ENCODE data around the gene PIK3AP1. TPM values are rescaled to one million over a fixed set of nuclear protein-coding genes. Genes with fewer than 3 reads are reported as not detected.

Gene PIK3AP1
- total and polyA plus RNA-seq, 2 of the 8 experiments (the other 6 are each of a cell fraction or from before 2014, with no cell fraction given) = 1.9 to 4.5 TPM

GRCh38 chr10:96584035-96584434 is 136.3 kb downstream of the PIK3AP1 start:
- no peak overlapping the region for H3K4me2 ChIP-seq (ENCODE audit: insufficient read depth in 1 of 2, low read depth in 2 of 2, low read length in 2 of 2)
- H3K23me2 ChIP-seq (ENCODE audit: low read depth, low read length) = peaks cover 4% of the 10 kb centered on the region
- H2AK5ac ChIP-seq (ENCODE audit: low read depth, low read length) = no peak overlapping the region
- DNase-seq (ENCODE audit: low read depth in 1 of 2, low spot score in 2 of 2) (no peak), FAIRE-seq (no peak)
- peaks cover 11 to 74% of the 10 kb centered on the region in 2 experiments for H3K79me2 ChIP-seq (ENCODE audit: control insufficient read depth in 1 of 2, insufficient read depth in 2 of 2, low read length in 2 of 2)
- H4K5ac ChIP-seq (ENCODE audit: insufficient read length, low read depth, low read length) = no peak overlapping the region
- 100% methylated on average over 1 of the region's 1 CpG; no CpG with 5 or more reads in 1 of the 2 experiments for WGBS, 2 experiments (ENCODE audit: extremely low coverage in 1 of 2, insufficient coverage in 1 of 2, insufficient read length in 1 of 2, insufficient replicate concordance in 2 of 2, low coverage in 1 of 2, low lambda C conversion rate in 2 of 2, missing lambda C conversion rate in 1 of 2)
- no peaks in the 10 kb centered on the region for H3K27me3 ChIP-seq (replicated peaks in 1 of 4; ENCODE audit: control insufficient read depth in 3 of 4, extremely low read depth in 1 of 4, insufficient read depth in 3 of 4, low read length in 3 of 4)
- no peak overlapping the region for H2BK5ac ChIP-seq (ENCODE audit: low read depth, low read length)
- ChIA-PET CTCF (ENCODE audit: partially characterized antibody) (interaction anchor here (0.8 to 1.1 kb wide), 3 partner anchors 14 to 72 kb away, joined by 3 to 4 read pairs (median 3); no protein-coding TSS in a partner anchor), POLR2A (ENCODE audit: partially characterized antibody) (interaction anchor here (2.0 kb wide), 1 partner anchor 12 kb away, joined by 6 read pairs; no protein-coding TSS in a partner anchor)
- no peak overlapping the region for H3K4me3 ChIP-seq (ENCODE audit: extremely low read depth in 1 of 4, insufficient read depth in 2 of 4, low read depth in 3 of 4, low read length in 4 of 4)
- no peak overlapping the region for H4K8ac ChIP-seq (ENCODE audit: extremely low read depth, insufficient read depth, low read length)
- no peak overlapping the region for H3K56ac ChIP-seq (replicated peaks; ENCODE audit: insufficient read length, low read depth, low read length)
- H3K9me3 ChIP-seq (ENCODE audit: insufficient read depth in 2 of 2, low read depth in 1 of 2, low read length in 1 of 2) = no peaks in the 10 kb centered on the region
- peaks cover 2 to 13% (median 5%) of the 10 kb centered on the region in 4 experiments; a peak in 4 of 7 replicates for H3K4me1 ChIP-seq (replicated peaks in 1 of 4; ENCODE audit: control insufficient read depth in 3 of 4, insufficient read depth in 4 of 4, low read length in 3 of 4)
- no peak overlapping the region for H3K14ac ChIP-seq (ENCODE audit: insufficient read length)
- H3K27ac ChIP-seq (ENCODE audit: low read depth, low read length) = no peak overlapping the region
- H3K4ac ChIP-seq (replicated peaks; ENCODE audit: insufficient read length, low read depth, low read length) = no peak overlapping the region
- no peak overlapping the region for H2AFZ ChIP-seq (ENCODE audit: low read length)
- no peaks in the 10 kb centered on the region for H3K36me3 ChIP-seq (ENCODE audit: control insufficient read depth in 2 of 4, insufficient read depth in 4 of 4, low read length in 3 of 4)
- no peak overlapping the region for H2BK15ac ChIP-seq (ENCODE audit: low read length)
- H3K23ac ChIP-seq (ENCODE audit: insufficient read length) = no peak overlapping the region
- no peak overlapping the region for H2BK12ac ChIP-seq (ENCODE audit: low read depth, low read length)
- H2BK20ac ChIP-seq (ENCODE audit: low read length) = no peak overlapping the region
- H3K9ac ChIP-seq (replicated peaks in 1 of 4; ENCODE audit: extremely low read depth in 1 of 4, low read depth in 3 of 4, low read length in 3 of 4) = no peak overlapping the region
- H2BK120ac ChIP-seq (replicated peaks; ENCODE audit: low read depth, low read length) = no peak overlapping the region
- H3K79me1 ChIP-seq (ENCODE audit: low read depth, low read length) = no peaks in the 10 kb centered on the region
- H4K91ac ChIP-seq (replicated peaks; ENCODE audit: insufficient read length, low read length) = no peak overlapping the region
- peaks cover 8 to 10% of the 10 kb centered on the region in 2 experiments for H4K20me1 ChIP-seq (replicated peaks in 1 of 2; ENCODE audit: control insufficient read depth in 1 of 2, insufficient read depth in 2 of 2, low read length in 2 of 2)
- no peak overlapping the region for H3K18ac ChIP-seq (ENCODE audit: extremely low read depth, low read length)
- TF ChIP-seq NRF1 (IDR thresholded peaks at IDR 0.05; ENCODE audit: low read depth, low read length) = no peak
- TF ChIP-seq SIX5 (IDR thresholded peaks at IDR 0.05; ENCODE audit: low read depth, low read length) = no peak
- TF ChIP-seq EGR1 (IDR thresholded peaks at IDR 0.05; ENCODE audit: borderline replicate concordance, low read depth, low read length) = no peak
- no peak for TF ChIP-seq POLR2A (IDR thresholded peaks at IDR 0.05; ENCODE audit: control extremely low read depth in 1 of 2, low read depth in 2 of 2, low read length in 2 of 2)
- no peak for TF ChIP-seq RFX5 (IDR thresholded peaks at IDR 0.05; ENCODE audit: borderline replicate concordance, low read depth, low read length)
- no peak for TF ChIP-seq POU5F1 (IDR thresholded peaks at IDR 0.05; ENCODE audit: low read depth, low read length)
- TF ChIP-seq ZNF274 (IDR thresholded peaks at IDR 0.05; ENCODE audit: borderline replicate concordance, extremely low read depth, low read length) = no peak
- TF ChIP-seq GTF2F1 (IDR thresholded peaks at IDR 0.05; ENCODE audit: borderline replicate concordance, low read depth, low read length) = no peak
- no peak for TF ChIP-seq CHD1 (IDR thresholded peaks at IDR 0.05; ENCODE audit: low read depth, low read length)
- no peak for TF ChIP-seq HDAC2 (IDR thresholded peaks at IDR 0.05; ENCODE audit: borderline replicate concordance in 1 of 2, low read depth in 2 of 2, low read length in 2 of 2)
- no peak for TF ChIP-seq SIN3A (conservative IDR thresholded peaks at IDR 0.05 in 1 of 2, IDR thresholded peaks at IDR 0.05 in 1 of 2; ENCODE audit: low read depth in 1 of 2, low read length in 2 of 2)
- no peak for TF ChIP-seq FOSL1 (IDR thresholded peaks at IDR 0.05; ENCODE audit: insufficient read depth, low read depth, low read length)
- no peak for TF ChIP-seq USF2 (IDR thresholded peaks at IDR 0.05; ENCODE audit: low read length)

Data from H1 (cell line).